ENCODE data around the gene ASTN1.

GRCh38 chr1:177162243-177162642 lies 2.3 kb downstream of the ASTN1 start:
- TF ChIP-seq POLR2AphosphoS5 (IDR thresholded peaks at IDR 0.05; ENCODE audit: low read depth, low read length) (no peak), RFX5 (IDR thresholded peaks at IDR 0.05; ENCODE audit: low read length) (no peak), MXI1 (IDR thresholded peaks at IDR 0.05; ENCODE audit: low read depth, low read length) (no peak), CTCF (IDR thresholded peaks at IDR 0.05) (no peak), EP300 (IDR thresholded peaks at IDR 0.05; ENCODE audit: borderline replicate concordance in 1 of 2, low read depth in 1 of 2, low read length in 1 of 2) (no peak)
